NCI-H2107 (cell line): ENCODE results near the gene PIGN.
"Not testable (repeated sequence)": the region's sequence is repeated elsewhere in the genome, so short reads cannot be mapped to it uniquely, and the experiment has no call there.

ENCODE experiments used
- DNase-seq: peaks from one replicate; lab custom pipeline; 2025; lab: John Stamatoyannopoulos, UW

The PIGN gene

DNA sequence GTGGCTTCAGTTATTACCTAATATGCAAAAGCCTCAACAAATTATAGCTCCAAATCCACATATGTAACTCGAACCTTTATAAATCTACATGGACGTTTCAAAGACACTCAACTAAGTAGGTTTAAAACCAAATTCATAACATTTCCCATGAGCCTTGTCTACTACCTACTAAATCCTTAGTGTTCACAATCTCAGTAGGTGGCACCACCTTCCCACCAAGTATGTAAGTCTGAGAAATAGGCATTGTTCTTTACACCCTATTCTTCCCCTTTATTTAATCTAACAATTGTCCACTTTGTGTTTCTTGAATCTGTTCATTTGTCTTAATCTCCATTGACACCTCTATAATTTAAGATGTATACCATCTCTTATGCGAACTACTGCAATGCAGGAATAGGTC, 4.6 kb downstream of the PIGN start:
- no peak for DNase-seq

GRCh38 chr18:62179213-62179612, 7.6 kb downstream of the PIGN start:
- no peak for DNase-seq

- no peak for DNase-seq
Measured at GRCh38 chr18:62177271-62177670, 9.6 kb downstream of the PIGN start.

GRCh38 chr18:62175521-62175920, 11.3 kb downstream of the PIGN start:
- no peak for DNase-seq

DNA sequence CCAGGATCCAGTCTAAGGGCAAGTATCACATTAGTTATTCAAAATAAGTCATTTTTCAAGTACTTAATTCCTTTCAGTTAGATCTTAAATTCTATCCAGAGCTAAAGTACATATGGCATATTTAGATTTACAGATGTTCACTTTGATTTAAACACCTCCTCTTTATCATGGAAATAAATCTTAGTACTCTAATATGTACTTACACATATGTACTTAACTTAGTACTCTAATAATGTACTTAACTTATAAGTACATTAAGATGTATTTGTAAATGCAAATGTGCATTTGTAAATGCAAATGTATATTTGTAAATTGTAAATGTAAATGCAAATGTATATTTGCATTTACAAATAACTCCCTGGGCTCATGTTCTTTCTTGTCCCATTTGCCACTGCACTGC, 14.6 kb downstream of the PIGN start:
- DNase-seq: no peak

DNA sequence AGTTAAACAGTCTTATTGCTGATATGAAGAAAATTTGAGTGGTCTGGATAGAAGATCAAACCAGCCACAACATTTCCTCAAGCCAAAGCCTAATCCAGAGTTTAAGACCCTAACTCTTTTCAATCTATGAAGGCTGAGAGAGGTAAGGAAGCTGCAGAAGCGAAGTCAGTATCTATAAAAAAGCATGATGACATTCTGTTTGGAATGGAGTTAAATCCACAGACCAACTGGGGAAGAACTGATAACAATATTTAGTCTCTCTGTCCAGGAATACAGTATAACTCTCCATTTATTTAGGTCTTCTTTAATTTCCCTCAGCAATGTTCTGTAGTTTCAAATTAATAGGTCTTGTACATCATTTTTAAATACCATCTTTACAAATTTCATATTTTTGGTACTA, 16.0 kb downstream of the PIGN start:
- no peak for DNase-seq

- not testable (repeated sequence) for DNase-seq
Measured at GRCh38 chr18:62166524-62166923, 20.3 kb downstream of the PIGN start.

GRCh38 chr18:62165583-62165982, 21.3 kb downstream of the PIGN start:
- DNase-seq: no peak

DNA sequence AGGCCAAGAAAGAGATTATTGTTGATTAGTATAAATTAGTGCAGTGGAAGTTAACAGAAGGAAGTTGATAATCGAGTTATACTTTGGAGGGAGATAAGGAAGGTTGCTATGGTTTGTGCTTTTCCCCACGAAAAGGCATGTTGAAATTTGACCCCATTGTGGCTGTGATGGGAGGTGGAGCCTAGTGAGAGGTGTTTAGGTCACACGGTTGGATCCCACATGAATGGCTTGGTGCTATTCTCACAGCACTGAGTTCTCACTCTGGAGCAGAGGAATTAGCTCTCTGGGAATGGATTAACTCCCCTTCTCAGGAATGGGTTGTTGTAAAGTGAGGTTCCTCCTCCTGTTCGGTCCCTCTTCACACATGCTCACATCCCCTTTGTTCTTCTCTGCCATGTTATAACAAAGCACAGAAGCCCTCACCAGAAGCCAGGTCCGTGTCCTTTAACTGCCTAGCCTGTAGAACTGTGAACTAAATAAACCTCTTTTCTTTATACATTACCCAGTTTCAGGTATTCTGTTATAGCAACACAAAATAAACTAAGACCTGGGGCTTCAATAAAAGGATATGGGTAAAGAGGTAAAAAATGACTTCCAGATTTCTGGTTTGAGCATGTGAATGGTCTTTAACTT, 21.9 kb downstream of the PIGN start:
- no peak for DNase-seq

DNA sequence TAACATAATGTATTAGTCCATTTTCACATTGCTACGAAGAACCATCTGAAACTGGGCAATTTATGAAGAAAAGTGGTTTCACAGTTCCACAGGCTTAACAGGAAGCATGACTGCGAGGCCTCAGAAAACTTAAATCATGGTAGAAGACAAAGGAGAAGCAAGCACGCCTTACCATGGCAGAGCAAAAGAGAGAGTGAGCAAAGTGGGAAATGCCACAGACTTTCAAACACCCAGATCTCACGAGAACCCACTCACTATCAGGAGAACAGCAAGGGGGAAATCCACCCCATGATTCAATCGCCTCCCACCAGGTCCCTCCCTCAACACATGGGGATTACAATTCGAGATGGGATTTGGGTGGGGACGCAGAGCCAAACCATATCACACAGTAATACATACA, 22.5 kb downstream of the PIGN start:
- DNase-seq: no peak

- DNase-seq: no peak
Measured at GRCh38 chr18:62157843-62158242, 29.0 kb downstream of the PIGN start.

- no peak for DNase-seq
Measured at GRCh38 chr18:62152844-62153243, 34.0 kb downstream of the PIGN start.

DNA sequence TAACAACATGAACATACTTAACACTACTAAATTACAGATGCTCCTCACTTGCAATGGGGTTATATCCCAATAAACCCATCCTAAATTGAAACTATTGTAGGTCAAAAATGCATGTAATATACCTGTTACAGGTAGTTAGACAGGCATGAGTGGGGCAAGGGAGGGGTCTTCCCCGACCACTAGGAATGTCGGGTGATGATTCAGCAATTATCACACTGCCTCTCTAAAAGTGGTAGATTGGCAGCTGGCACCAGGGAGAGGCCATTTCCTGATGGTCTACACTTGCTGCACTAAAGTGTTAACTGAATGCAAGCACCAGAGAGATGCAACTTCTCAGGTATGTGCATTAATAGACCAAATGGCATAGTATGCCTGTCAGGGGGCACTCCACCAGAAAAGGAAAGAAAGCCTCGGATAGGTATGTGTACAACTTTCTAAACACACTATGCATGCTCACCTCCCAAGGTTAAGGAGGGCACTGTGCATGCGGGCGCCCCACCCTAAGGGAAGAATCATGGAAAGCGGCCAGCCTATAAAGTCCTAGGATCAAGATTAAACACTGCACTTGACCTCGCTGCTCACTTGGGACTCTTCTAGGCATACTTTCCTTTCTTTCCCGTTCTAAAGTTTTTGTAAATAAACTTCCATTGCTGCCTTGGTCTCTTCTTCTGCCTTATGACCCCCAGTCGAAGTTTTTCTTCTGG, 35.6 kb downstream of the PIGN start:
- no peak for DNase-seq

- DNase-seq: no peak
Measured at GRCh38 chr18:62144338-62144737, 42.5 kb downstream of the PIGN start.

DNA sequence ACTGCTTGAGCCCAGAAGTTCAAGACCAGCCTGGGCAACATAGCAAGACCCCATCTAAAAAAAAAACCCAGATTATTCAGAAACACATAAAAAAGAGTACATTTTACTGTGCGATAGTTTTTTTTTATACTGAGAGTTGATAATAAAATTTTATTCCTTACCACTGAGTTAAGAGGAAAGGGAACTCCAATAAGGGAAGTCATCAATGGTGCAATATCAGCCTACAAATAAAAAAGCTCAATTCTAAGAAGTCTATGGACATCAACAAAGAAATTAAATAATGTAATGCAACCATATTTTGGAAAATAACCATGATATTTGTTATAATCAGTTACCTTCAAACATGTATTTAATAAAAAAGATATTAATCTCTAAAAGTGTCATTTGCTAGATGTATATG, 46.6 kb downstream of the PIGN start:
- DNase-seq: no peak

GRCh38 chr18:62138461-62139235, 48.2 kb downstream of the PIGN start:
- DNase-seq: no peak

GRCh38 chr18:62131301-62131909, 55.5 kb downstream of the PIGN start:
- peak; percentile 8 for DNase-seq

- no peak for DNase-seq
Measured at GRCh38 chr18:62128157-62128556, 58.7 kb downstream of the PIGN start.

DNA sequence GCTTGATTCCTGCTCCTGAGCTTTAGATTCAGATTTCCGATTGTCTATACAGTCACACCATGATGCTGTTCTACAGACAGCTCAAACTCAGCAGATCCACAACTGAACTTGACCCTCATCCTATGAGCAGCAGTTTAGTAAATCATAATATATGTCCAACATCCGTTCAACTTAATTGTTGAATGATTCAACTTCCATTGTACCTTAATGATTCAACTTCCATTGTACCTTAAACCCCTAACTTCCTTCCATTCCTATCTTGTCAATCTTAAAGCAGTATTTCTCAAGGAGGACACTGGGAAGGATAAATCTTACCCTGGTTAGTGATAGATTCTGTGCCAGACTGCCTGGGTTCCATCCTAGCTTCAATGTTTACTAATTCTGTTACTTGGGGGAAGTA, 60.1 kb downstream of the PIGN start:
- DNase-seq: no peak

GRCh38 chr18:62125702-62126101, 61.2 kb downstream of the PIGN start:
- DNase-seq: no peak

DNA sequence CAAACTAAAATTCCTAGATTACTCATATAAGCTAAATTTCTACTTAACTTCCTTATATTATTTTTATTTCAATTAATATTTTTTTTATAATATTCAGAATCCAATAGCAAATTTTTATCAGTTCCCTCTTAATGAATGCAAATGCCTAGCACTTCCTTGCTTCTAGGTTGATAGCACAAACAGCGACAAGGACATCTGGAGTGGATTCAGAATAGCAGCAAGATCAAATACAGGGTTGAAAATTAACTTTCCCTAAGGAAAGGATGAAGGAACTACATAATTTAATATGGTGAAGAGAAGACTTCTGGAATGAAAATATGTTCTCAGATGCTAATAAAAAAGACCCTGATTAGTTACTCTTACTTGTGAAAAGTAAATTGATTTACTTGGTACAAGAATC, 64.5 kb downstream of the PIGN start:
- no peak for DNase-seq

DNA sequence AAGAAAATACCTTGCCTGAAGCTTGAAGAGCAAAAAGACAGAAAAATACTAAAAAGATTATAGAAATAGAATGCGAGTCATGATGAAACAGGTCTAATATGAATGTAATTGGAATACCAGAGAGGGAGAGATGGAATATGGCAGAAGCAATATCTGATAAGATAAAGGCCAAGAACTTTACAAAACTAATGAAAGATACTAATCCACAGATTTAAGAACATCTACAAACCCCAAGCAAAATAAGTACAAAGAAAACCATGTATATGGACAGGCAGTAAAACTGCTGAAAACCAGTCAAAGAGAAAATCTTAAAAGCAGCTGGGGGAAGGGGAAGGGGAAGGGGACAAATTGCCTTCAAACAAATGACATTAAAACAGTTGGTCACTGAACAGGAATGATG, 67.0 kb downstream of the PIGN start:
- DNase-seq: no peak

- DNase-seq: no peak
Measured at GRCh38 chr18:62118328-62118727, 68.5 kb downstream of the PIGN start.
